Aorta (tissue), 5 donors: ENCODE data around the gene RNF4. TPM values are rescaled to one million over a fixed set of nuclear protein-coding genes. Genes with fewer than 3 reads are reported as not detected.

Source experiments
- ATAC-seq: fragments of 200-7000 bp; cut with Tn5 transposase; one replicate; pipeline ENCODE4 v1.9.1; 2022; ENCODE audit warnings: moderate library complexity; ENCODE audit not compliant: low FRiP score
- DNase-seq, 2 donors: peaks; one replicate each; pipeline ENCODE4 v3.0.0-alpha.2; 2020
- H3K27ac ChIP-seq, 2 donors: one replicate each; pipeline ENCODE4 v1.5.1; 2013; ENCODE audit warnings: low read length in 2 of 2, mild to moderate bottlenecking in 2 of 2, moderate library complexity in 2 of 2, control low read depth in 1 of 2, inconsistent platforms in 1 of 2, low read depth in 1 of 2
- H3K27me3 ChIP-seq, 2 donors: one replicate each; pipeline ENCODE4 v1.6.1; 2013; ENCODE audit warnings: control low read depth in 1 of 2, low read length in 1 of 2, mild to moderate bottlenecking in 1 of 2, moderate library complexity in 1 of 2; ENCODE audit not compliant: insufficient read depth in 2 of 2, control insufficient read depth in 1 of 2
- H3K36me3 ChIP-seq, 2 donors: one replicate each; pipeline ENCODE4 v1.6.1; 2013; ENCODE audit warnings: control low read depth in 1 of 2, low read length in 1 of 2, mild to moderate bottlenecking in 1 of 2; ENCODE audit not compliant: insufficient read depth in 2 of 2, control insufficient read depth in 1 of 2
- H3K4me1 ChIP-seq, 2 donors: one replicate each; pipeline ENCODE4 v1.6.1; 2013; ENCODE audit warnings: low read length in 2 of 2, control low read depth in 1 of 2, mild to moderate bottlenecking in 1 of 2, moderate library complexity in 1 of 2; ENCODE audit not compliant: insufficient read depth in 2 of 2, control insufficient read depth in 1 of 2
- H3K4me3 ChIP-seq, 2 donors: one replicate each; pipeline ENCODE4 v1.5.1; 2013; ENCODE audit warnings: low read length in 2 of 2, control low read depth in 1 of 2, mild to moderate bottlenecking in 1 of 2
- H3K9me3 ChIP-seq: one replicate; pipeline ENCODE4 v1.6.1; 2013; ENCODE audit warnings: mild to moderate bottlenecking, low read length; ENCODE audit not compliant: control insufficient read depth
- WGBS, 2 donors: extraction: QIAGEN DNeasy Blood & Tissue Kit; methylation state at CpG; one replicate each; pipeline ENCODE4 v1.1.7; 2013; 5-methylcytosine and 5-hydroxymethylcytosine counted together
- intact Hi-C, 2 donors: fragments of 100-400 bp; cut with DNase I; formaldehyde crosslinking; loops; one replicate each; pipeline versions ENCODE4 v1.14.2 to v1.15.0; 2022
- polyA plus RNA-seq, 2 donors: library from polyadenylated mRNA; stranded (reverse); fragments of 200-250 nt; gene quantifications; one replicate each; pipeline ENCODE4 v1.2.3, GENCODE V29; 2013
- total RNA-seq, 2 donors: library from RNA; stranded (reverse); fragmentation: NEBNext Ultra II Directional; extraction: Animal tissue kit (Norgen Biotek cat#: 25700); gene quantifications; one replicate each; pipeline ENCODE4 v1.2.1, GENCODE V29; 2021
- donor health status: healthy with polysubstance abuse.
- donor health status: Bipolar disorder and iron deficiency.
- donor health status: DM: no; HTN: no; CAD: no.
- donor health status: DM: no; HTN: no; CAD: no.
- donor health status: DM: yes; HTN: yes; CAD: no.

RNF4 gene
- total and polyA plus RNA-seq, 4 donors, result 18.9 to 52.5 (median 35.9) TPM

GRCh38 chr4:2515830-2516550 lies 47.1 kb downstream of the RNF4 start:
- peak in 1 of 2 donors; percentile 67 for DNase-seq
- H3K9me3 ChIP-seq, result no peaks in the 10 kb centered on the region
- no peaks in the 10 kb centered on the region for H3K4me1 ChIP-seq
- ATAC-seq, result peak; percentile 79
- no peaks in the 10 kb centered on the region for H3K27me3 ChIP-seq
- H3K27ac ChIP-seq, result peak overlapping the region in 1 of 2 donors; percentile 55
- peaks cover 0 to 2% of the 10 kb centered on the region in 2 donors for H3K36me3 ChIP-seq
- H3K4me3 ChIP-seq, result no peak overlapping the region
- 0 to 10% methylated on average over 4 of the region's 4 CpGs for WGBS, 2 donors
- intact Hi-C loops, result no loop called here

GRCh38 chr4:2516635-2517034 lies 47.7 kb downstream of the RNF4 start:
- Histone ChIP-seq H3K9me3 (no peaks in the 10 kb centered on the region), H3K27ac (peak overlapping the region in 1 of 2 donors; percentile 9), H3K4me3 (no peak overlapping the region), H3K36me3 (peaks cover 0 to 2% of the 10 kb centered on the region in 2 donors), H3K4me1 (no peaks in the 10 kb centered on the region), H3K27me3 (no peaks in the 10 kb centered on the region)
- ATAC-seq (no peak), DNase-seq (no peak)
- WGBS, 2 donors, result 82 to 86% methylated on average over 2 of the region's 2 CpGs
- intact Hi-C loops, result no loop called here

- Histone ChIP-seq H3K4me1 (no peaks in the 10 kb centered on the region), H3K27me3 (no peaks in the 10 kb centered on the region), H3K36me3 (no peaks in the 10 kb centered on the region), H3K4me3 (no peak overlapping the region), H3K9me3 (no peaks in the 10 kb centered on the region), H3K27ac (no peak overlapping the region)
- intact Hi-C loops, result no loop called here
- WGBS, 2 donors, result 93 to 94% methylated on average over 9 of the region's 9 CpGs
- DNase-seq (peak in 1 of 2 donors; percentile 34), ATAC-seq (no peak)
Observed at GRCh38 chr4:2526559-2526958, 57.7 kb downstream of the RNF4 start.

GRCh38 chr4:2534904-2535375 lies 66.0 kb downstream of the RNF4 start:
- DNase-seq (no peak), ATAC-seq (no peak)
- intact Hi-C loops, result loop anchor here (5.0 to 10.0 kb wide), 6 partner anchors 63 to 290 kb away; partner anchors contain the start of genes HAUS3 (in 1 of the 2), POLN (in 1 of the 2) and TNIP2 (in 1 of the 2)
- Histone ChIP-seq H3K36me3 (no peaks in the 10 kb centered on the region), H3K27ac (no peak overlapping the region), H3K4me1 (no peaks in the 10 kb centered on the region), H3K27me3 (no peaks in the 10 kb centered on the region), H3K9me3 (no peaks in the 10 kb centered on the region), H3K4me3 (peak overlapping the region in 1 of 2 donors; percentile 40)
- 61 to 62% methylated on average over 5 of the region's 5 CpGs for WGBS, 2 donors

GRCh38 chr4:2535376-2536192 lies 66.7 kb downstream of the RNF4 start:
- Histone ChIP-seq H3K4me1 (no peaks in the 10 kb centered on the region), H3K27me3 (no peaks in the 10 kb centered on the region), H3K9me3 (no peaks in the 10 kb centered on the region), H3K27ac (peak overlapping the region in 1 of 2 donors; percentile 59), H3K4me3 (peak overlapping the region; percentile 40 to 77), H3K36me3 (no peaks in the 10 kb centered on the region)
- ATAC-seq, result peak; percentile 72
- intact Hi-C loops, result loop anchor here (1.0 to 10.0 kb wide), 8 partner anchors 63 to 291 kb away; partner anchors contain the start of genes CFAP99 (in 1 of the 2), HAUS3 (in 1 of the 2), POLN (in 1 of the 2) and TNIP2 (in 1 of the 2)
- peak; percentile 78 to 90 for DNase-seq
- WGBS, 2 donors, result 1 to 2% methylated on average over 47 to 77 of the region's 77 CpGs

- 0 to 1% methylated on average over 26 to 106 of the region's 106 CpGs for WGBS, 2 donors
- no peaks in the 10 kb centered on the region for H3K36me3 ChIP-seq
- no peaks in the 10 kb centered on the region for H3K27me3 ChIP-seq
- intact Hi-C loops, result loop anchor here (1.0 to 10.0 kb wide), 8 partner anchors 64 to 292 kb away; partner anchors contain the start of genes CFAP99 (in 1 of the 2), HAUS3 (in 1 of the 2), POLN (in 1 of the 2) and TNIP2 (in 1 of the 2)
- H3K4me1 ChIP-seq, result no peaks in the 10 kb centered on the region
- DNase-seq, result peak; percentile 100
- peak within 1 kb of the TSS; percentile 93 to 95 for H3K27ac ChIP-seq
- peak within 1 kb of the TSS; percentile 96 to 97 for H3K4me3 ChIP-seq
- peak; percentile 100 for ATAC-seq
- no peaks in the 10 kb centered on the region for H3K9me3 ChIP-seq
Observed at GRCh38 chr4:2536193-2537010, 67.5 kb downstream of the RNF4 start, which contains the start of gene FAM193A. Gene FAM193A, plus strand, starts transcription at chr4:2536647. Its CDS starts 269 bp downstream, at chr4:2536916.

GRCh38 chr4:2537011-2537830 lies 68.3 kb downstream of the RNF4 start:
- Histone ChIP-seq H3K4me1 (no peaks in the 10 kb centered on the region), H3K4me3 (peak overlapping the region; percentile 96 to 97), H3K9me3 (no peaks in the 10 kb centered on the region), H3K27ac (peak overlapping the region; percentile 93 to 95), H3K27me3 (no peaks in the 10 kb centered on the region), H3K36me3 (no peaks in the 10 kb centered on the region)
- peak; percentile 71 to 84 for DNase-seq
- ATAC-seq, result no peak
- intact Hi-C loops, result loop anchor here (2.0 to 10.0 kb wide), 7 partner anchors 65 to 292 kb away; partner anchors contain the start of genes CFAP99 (in 1 of the 2), HAUS3 (in 1 of the 2), POLN (in 1 of the 2) and TNIP2 (in 1 of the 2)
- 0% methylated on average over 74 to 103 of the region's 103 CpGs for WGBS, 2 donors
